H1 (cell line): ENCODE measurements around the gene CNDP2. TPM values are rescaled to one million over a fixed set of nuclear protein-coding genes. Genes with fewer than 3 reads are reported as not detected.

ENCODE experiments used
- CTCF ChIP-seq, 3 experiments: IDR thresholded peaks; 1 replicate in 2 of 3; 2 replicates in 1 of 3; pipeline versions ENCODE4 v1.5.1 to v1.6.1; 2011; ENCODE audit warnings: low read length in 3 of 3, mild to moderate bottlenecking in 3 of 3, inconsistent platforms in 2 of 3, low read depth in 1 of 3, moderate library complexity in 1 of 3; ENCODE audit not compliant: insufficient read depth in 1 of 3; ENCODE audit errors: control extremely low read depth in 1 of 3
- MAX ChIP-seq: IDR thresholded peaks from 2 replicates; pipeline ENCODE4 v1.6.1; 2012; ENCODE audit warnings: inconsistent platforms
- SP2 ChIP-seq: IDR thresholded peaks from 2 replicates; pipeline ENCODE4 v1.6.1; 2012; ENCODE audit warnings: mild to moderate bottlenecking, low read length, inconsistent platforms
- polyA plus RNA-seq, 7 experiments: library from polyadenylated mRNA; depleted of rRNA in 3 of 7; stranded (reverse) in 5 of 7; unstranded in 2 of 7; fragments of >200 nt in 5 of 7; fragments of 200-250 nt in 2 of 7; gene quantifications; 1 replicate in 5 of 7; 2 replicates in 1 of 7; 4 replicates in 1 of 7; pipeline versions ENCODE4 v1.2.1 to v1.2.3, GENCODE V29; 2011 to 2013; ENCODE audit warnings: missing spikeins in 2 of 7, mixed read lengths in 2 of 7
- total RNA-seq: library from RNA; stranded (reverse); fragmentation: NEBNext Ultra II Directional; extraction: Animal tissue kit (Norgen Biotek cat#: 25700); gene quantifications from 2 replicates; pipeline ENCODE4 v1.2.1, GENCODE V29; 2021

CNDP2 gene
- total and polyA plus RNA-seq, 2 of the 8 experiments (the other 6 are each of a cell fraction or from before 2014, with no cell fraction given): 71.8 to 243 TPM

- no peak for TF ChIP-seq MAX
- TF ChIP-seq SP2: no peak
- no peak for TF ChIP-seq CTCF (IDR thresholded peaks at IDR 0.05; ENCODE audit: control extremely low read depth in 1 of 3, insufficient read depth in 1 of 3, low read depth in 1 of 3, low read length in 3 of 3)
Measured at GRCh38 chr18:74472312-74472711, 23.9 kb upstream of the CNDP2 start (continued).
